ENCODE measurements around the gene COTL1. TPM values are rescaled to one million over a fixed set of nuclear protein-coding genes. Genes with fewer than 3 reads are reported as not detected.

COTL1 gene
- total RNA-seq, 1 donor from 2014 or later = 129 TPM

DNA sequence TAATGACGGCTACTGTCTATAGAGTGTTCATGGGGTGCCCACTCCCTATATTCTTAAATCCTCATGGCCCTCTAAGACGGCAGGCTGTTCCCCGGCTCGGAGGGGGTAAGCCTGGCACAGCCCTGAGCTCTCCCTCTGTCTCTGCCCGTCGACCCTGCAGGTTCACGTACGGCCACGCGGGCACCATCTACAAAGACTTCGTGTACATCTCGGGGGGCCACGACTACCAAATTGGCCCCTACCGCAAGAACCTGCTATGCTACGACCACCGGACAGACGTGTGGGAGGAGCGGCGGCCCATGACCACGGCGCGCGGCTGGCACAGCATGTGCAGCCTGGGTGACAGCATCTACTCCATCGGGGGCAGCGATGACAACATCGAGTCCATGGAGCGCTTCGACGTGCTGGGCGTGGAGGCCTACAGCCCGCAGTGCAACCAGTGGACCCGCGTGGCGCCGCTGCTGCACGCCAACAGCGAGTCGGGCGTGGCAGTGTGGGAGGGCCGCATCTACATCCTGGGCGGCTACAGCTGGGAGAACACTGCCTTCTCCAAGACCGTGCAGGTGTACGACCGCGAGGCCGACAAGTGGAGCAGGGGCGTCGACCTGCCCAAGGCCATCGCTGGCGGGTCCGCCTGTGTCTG, 43.7 kb upstream of the COTL1 start:
- DNase-seq = no peak

DNA sequence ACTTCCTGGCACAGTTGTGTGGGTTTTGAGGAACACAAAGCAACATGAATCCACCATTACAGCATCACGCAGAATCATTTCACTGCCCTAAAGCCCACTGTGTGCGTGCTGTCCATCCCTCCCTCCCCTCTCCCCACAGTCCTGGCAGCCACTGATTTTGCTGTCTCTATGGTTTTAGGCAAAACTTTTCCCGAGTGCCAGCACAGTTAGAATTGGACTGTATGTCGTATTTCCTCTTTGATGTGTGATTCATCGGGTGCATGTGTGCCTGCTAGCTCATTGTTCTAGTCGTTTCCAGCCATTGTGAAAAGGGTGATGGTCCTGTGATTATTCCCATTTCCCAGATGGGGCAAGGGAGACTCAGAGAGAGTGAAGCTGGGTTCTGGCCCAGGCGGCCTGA, 43.1 kb upstream of the COTL1 start:
- intact Hi-C loops (cut with DNase I) = no loop called here
- no peak overlapping the region for H3K27ac ChIP-seq
- H3K9me3 ChIP-seq = no peaks in the 10 kb centered on the region
- H3K27me3 ChIP-seq = no peaks in the 10 kb centered on the region
- DNase-seq (no peak), ATAC-seq (no peak)
- TF ChIP-seq, protein P1, sequence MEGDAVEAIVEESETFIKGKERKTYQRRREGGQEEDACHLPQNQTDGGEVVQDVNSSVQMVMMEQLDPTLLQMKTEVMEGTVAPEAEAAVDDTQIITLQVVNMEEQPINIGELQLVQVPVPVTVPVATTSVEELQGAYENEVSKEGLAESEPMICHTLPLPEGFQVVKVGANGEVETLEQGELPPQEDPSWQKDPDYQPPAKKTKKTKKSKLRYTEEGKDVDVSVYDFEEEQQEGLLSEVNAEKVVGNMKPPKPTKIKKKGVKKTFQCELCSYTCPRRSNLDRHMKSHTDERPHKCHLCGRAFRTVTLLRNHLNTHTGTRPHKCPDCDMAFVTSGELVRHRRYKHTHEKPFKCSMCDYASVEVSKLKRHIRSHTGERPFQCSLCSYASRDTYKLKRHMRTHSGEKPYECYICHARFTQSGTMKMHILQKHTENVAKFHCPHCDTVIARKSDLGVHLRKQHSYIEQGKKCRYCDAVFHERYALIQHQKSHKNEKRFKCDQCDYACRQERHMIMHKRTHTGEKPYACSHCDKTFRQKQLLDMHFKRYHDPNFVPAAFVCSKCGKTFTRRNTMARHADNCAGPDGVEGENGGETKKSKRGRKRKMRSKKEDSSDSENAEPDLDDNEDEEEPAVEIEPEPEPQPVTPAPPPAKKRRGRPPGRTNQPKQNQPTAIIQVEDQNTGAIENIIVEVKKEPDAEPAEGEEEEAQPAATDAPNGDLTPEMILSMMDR (IDR thresholded peaks at IDR 0.05) = no peak
- no peak overlapping the region for H3K4me3 ChIP-seq
- H3K4me1 ChIP-seq = no peaks in the 10 kb centered on the region
- peaks cover 92% of the 10 kb centered on the region for H3K36me3 ChIP-seq

More for the DNA sequence above, 43.7 kb upstream of the COTL1 start:
- Histone ChIP-seq H3K27ac (no peak overlapping the region), H3K4me1 (no peaks in the 10 kb centered on the region), H3K4me3 (no peak overlapping the region), H3K27me3 (no peaks in the 10 kb centered on the region), H3K36me3 (peaks cover 94% of the 10 kb centered on the region), H3K9me3 (no peaks in the 10 kb centered on the region)
- TF ChIP-seq, protein P1 (IDR thresholded peaks at IDR 0.05) = no peak
- ATAC-seq = no peak
- intact Hi-C loops (cut with DNase I) = no loop called here

DNA sequence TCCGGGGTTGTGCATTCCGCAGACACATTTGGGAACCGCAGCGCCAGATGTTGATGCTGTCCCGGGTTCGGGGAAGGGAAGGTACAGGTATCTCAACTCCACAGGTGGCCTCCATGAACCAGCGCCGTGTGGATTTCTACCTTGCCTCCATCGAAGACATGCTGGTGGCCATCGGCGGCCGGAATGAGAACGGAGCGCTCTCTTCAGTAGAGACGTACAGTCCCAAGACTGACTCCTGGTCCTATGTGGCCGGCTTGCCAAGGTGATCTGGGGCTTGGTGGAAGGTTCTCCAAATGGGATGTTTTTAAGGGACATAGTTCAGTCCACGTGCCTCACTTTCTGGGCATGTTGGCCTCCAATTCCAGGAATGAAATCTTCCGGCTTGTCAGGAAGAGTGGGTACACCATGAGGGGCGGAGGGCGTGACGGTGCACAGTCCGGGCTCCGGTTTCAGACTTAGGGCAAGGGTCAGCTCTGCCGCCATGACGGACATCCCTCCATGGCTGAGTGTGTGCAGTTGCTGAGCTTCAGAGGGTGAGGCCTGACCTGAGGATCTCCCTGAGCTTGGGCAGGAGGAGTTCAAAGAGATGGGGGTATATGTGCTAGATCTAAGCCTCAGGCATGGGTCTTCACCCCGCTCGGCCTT, 41.9 kb upstream of the COTL1 start:
- ATAC-seq (no peak), DNase-seq (no peak)
- no peaks in the 10 kb centered on the region for H3K9me3 ChIP-seq
- TF ChIP-seq, protein P1 (IDR thresholded peaks at IDR 0.05) = no peak
- no peak overlapping the region for H3K4me3 ChIP-seq
- H3K36me3 ChIP-seq = peaks cover 91% of the 10 kb centered on the region
- H3K27ac ChIP-seq = no peak overlapping the region
- no peaks in the 10 kb centered on the region for H3K4me1 ChIP-seq
- intact Hi-C loops (cut with DNase I) = no loop called here
- H3K27me3 ChIP-seq = no peaks in the 10 kb centered on the region

DNA sequence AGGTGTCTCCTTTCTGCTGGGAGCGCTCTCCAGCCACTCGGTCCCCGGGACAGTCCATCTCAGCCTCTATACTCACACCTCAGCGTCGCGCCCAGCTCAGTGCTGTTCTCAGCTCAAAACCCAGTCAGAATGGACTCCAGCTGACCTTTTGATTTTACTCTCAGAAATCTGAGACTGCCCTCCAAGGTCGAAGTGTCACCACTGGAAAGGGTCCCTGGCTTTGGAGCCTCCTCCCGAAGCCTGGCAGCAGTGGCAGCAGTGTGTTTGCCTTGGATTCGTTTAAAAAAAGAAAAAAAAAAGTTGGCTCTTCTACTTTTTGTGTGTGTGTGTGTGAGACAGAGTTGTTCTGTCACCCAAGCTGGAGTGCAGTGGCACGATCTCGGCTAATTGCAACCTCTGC, 40.8 kb upstream of the COTL1 start:
- H3K27ac ChIP-seq = no peak overlapping the region
- ATAC-seq = no peak

DNA sequence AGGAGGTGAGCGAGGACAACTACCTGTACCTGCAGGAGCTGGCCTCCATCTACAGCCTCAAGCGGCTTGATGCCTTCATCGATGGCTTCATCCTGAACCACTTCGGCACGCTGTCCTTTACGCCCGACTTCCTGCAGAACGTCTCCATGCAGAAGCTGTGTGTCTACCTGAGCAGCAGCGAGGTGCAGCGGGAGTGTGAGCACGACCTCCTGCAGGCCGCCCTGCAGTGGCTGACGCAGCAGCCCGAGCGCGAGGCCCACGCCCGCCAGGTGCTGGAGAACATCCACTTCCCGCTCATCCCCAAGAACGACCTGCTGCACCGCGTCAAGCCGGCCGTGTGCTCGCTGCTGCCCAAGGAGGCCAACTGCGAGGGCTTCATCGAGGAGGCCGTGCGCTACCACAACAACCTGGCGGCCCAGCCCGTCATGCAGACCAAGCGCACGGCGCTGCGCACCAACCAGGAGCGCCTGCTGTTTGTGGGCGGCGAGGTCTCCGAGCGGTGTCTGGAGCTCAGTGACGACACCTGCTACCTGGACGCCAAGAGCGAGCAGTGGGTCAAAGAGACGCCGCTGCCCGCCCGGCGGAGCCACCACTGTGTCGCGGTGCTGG, 39.5 kb upstream of the COTL1 start:
- peaks cover 83% of the 10 kb centered on the region for H3K36me3 ChIP-seq
- DNase-seq = no peak
- no peaks in the 10 kb centered on the region for H3K27me3 ChIP-seq
- no peak overlapping the region for H3K27ac ChIP-seq
- ATAC-seq = no peak
- no peaks in the 10 kb centered on the region for H3K9me3 ChIP-seq
- TF ChIP-seq, protein P1 (IDR thresholded peaks at IDR 0.05) = no peak
- H3K4me1 ChIP-seq = no peaks in the 10 kb centered on the region
- H3K4me3 ChIP-seq = no peak overlapping the region
- intact Hi-C loops (cut with DNase I) = no loop called here

More for the DNA sequence above, 40.8 kb upstream of the COTL1 start:
- peaks cover 83% of the 10 kb centered on the region for H3K36me3 ChIP-seq
- H3K4me1 ChIP-seq = no peaks in the 10 kb centered on the region
- TF ChIP-seq, protein P1 (IDR thresholded peaks at IDR 0.05) = no peak
- H3K9me3 ChIP-seq = no peaks in the 10 kb centered on the region
- intact Hi-C loops (cut with DNase I) = no loop called here
- H3K4me3 ChIP-seq = no peak overlapping the region
- no peak for DNase-seq
- no peaks in the 10 kb centered on the region for H3K27me3 ChIP-seq

All from upper lobe of right lung (tissue), 1 donor.